CD14-positive monocyte (primary cell): ENCODE results near the gene OSBP2. TPM values are rescaled to one million over a fixed set of nuclear protein-coding genes. Genes with fewer than 3 reads are reported as not detected.

Experiments
- DNase-seq, 3 donors: peaks; one replicate each; pipeline ENCODE4 v3.0.0-alpha.2; 2011 to 2022
- H2AFZ ChIP-seq: 2 replicates; pipeline ENCODE4 v1.6.0; 2012; ENCODE audit warnings: mild to moderate bottlenecking, low read depth, low read length, inconsistent platforms; ENCODE audit not compliant: insufficient read depth, poor library complexity, severe bottlenecking
- H3K27ac ChIP-seq, 2 donors: 1 replicate in 1 of 2; 2 replicates in 1 of 2; pipeline ENCODE4 v1.5.1; 2012 to 2013; ENCODE audit warnings: low read length in 2 of 2, control low read depth in 1 of 2, inconsistent platforms in 1 of 2, low read depth in 1 of 2, mild to moderate bottlenecking in 1 of 2
- H3K27me3 ChIP-seq, 2 donors: one replicate each; pipeline versions ENCODE4 v1.6.0 to v1.6.1; 2011 to 2013; ENCODE audit warnings: low read length in 2 of 2; ENCODE audit not compliant: control insufficient read depth in 2 of 2, insufficient read depth in 2 of 2
- H3K36me3 ChIP-seq, 2 donors: replicated peaks in 1 of 2; 1 replicate in 1 of 2; 2 replicates in 1 of 2; pipeline versions ENCODE4 v1.5.1 to v1.6.1; 2012 to 2013; ENCODE audit warnings: low read length in 2 of 2, control low read depth in 1 of 2, inconsistent platforms in 1 of 2, mild to moderate bottlenecking in 1 of 2; ENCODE audit not compliant: insufficient read depth in 2 of 2, control insufficient read depth in 1 of 2
- H3K4me1 ChIP-seq, 2 donors: 1 replicate in 1 of 2; 2 replicates in 1 of 2; pipeline versions ENCODE4 v1.5.1 to v1.6.1; 2012 to 2013; ENCODE audit warnings: low read length in 2 of 2, control low read depth in 1 of 2, inconsistent platforms in 1 of 2, mild to moderate bottlenecking in 1 of 2, moderate library complexity in 1 of 2; ENCODE audit not compliant: insufficient read depth in 2 of 2, control insufficient read depth in 1 of 2
- H3K4me2 ChIP-seq: replicated peaks from 2 replicates; pipeline ENCODE3; 2012; ENCODE audit warnings: low read length, moderate library complexity, mild to moderate bottlenecking; ENCODE audit not compliant: poor library complexity, severe bottlenecking; ENCODE audit errors: extremely low read depth
- H3K4me3 ChIP-seq, 3 experiments: fragments of 200-600 bp in 1 of 3; sonication (generic) in 1 of 3; replicated peaks in 1 of 3; 1 replicate in 2 of 3; 2 replicates in 1 of 3; pipeline ENCODE4 v1.5.1; 2011 to 2013; ENCODE audit warnings: low read length in 3 of 3, mild to moderate bottlenecking in 3 of 3, control low read depth in 2 of 3, low read depth in 2 of 3, inconsistent platforms in 1 of 3, moderate library complexity in 1 of 3
- H3K79me2 ChIP-seq: 2 replicates; pipeline ENCODE4 v1.6.0; 2012; ENCODE audit warnings: mild to moderate bottlenecking, control low read depth, inconsistent platforms, low read length, moderate library complexity; ENCODE audit not compliant: insufficient read depth
- H3K9ac ChIP-seq: 2 replicates; pipeline ENCODE4 v1.6.0; 2017; ENCODE audit warnings: low read length, mild to moderate bottlenecking; ENCODE audit not compliant: insufficient read depth, poor library complexity, severe bottlenecking
- H3K9me3 ChIP-seq, 2 donors: replicated peaks in 1 of 2; 1 replicate in 1 of 2; 2 replicates in 1 of 2; pipeline versions ENCODE4 v1.5.1 to v1.6.1; 2012 to 2013; ENCODE audit warnings: low read length in 2 of 2, control low read depth in 1 of 2; ENCODE audit not compliant: control insufficient read depth in 1 of 2, insufficient read depth in 1 of 2
- H4K20me1 ChIP-seq: 2 replicates; pipeline ENCODE4 v1.6.0; 2012; ENCODE audit warnings: mild to moderate bottlenecking, low read length, control low read depth, moderate library complexity; ENCODE audit not compliant: insufficient read depth
- H3K27ac Mint-ChIP-seq, 7 donors: one replicate each; pipeline ENCODE4 v1.8.0; 2020; ENCODE audit warnings: mild to moderate bottlenecking in 7 of 7, mixed read lengths in 7 of 7, moderate library complexity in 6 of 7, inconsistent platforms in 2 of 7
- H3K27me3 Mint-ChIP-seq, 3 donors: one replicate each; pipeline ENCODE4 v1.8.0; 2021 to 2022; ENCODE audit warnings: low read depth in 3 of 3, mild to moderate bottlenecking in 3 of 3, mixed read lengths in 3 of 3, moderate library complexity in 3 of 3, inconsistent platforms in 1 of 3
- H3K36me3 Mint-ChIP-seq, 2 donors: one replicate each; pipeline ENCODE4 v1.8.0; 2020; ENCODE audit warnings: mixed read lengths in 2 of 2, inconsistent platforms in 1 of 2, mild to moderate bottlenecking in 1 of 2
- H3K4me1 Mint-ChIP-seq: one replicate; pipeline ENCODE4 v1.8.0; 2020; ENCODE audit warnings: mild to moderate bottlenecking, mixed read lengths
- H3K4me3 Mint-ChIP-seq, 2 donors: one replicate each; pipeline ENCODE4 v1.8.0; 2020; ENCODE audit warnings: mild to moderate bottlenecking in 2 of 2, mixed read lengths in 2 of 2, moderate library complexity in 1 of 2
- H3K9me3 Mint-ChIP-seq, 7 donors: one replicate each; pipeline ENCODE4 v1.8.0; 2020 to 2022; ENCODE audit warnings: mixed read lengths in 7 of 7, mild to moderate bottlenecking in 6 of 7, moderate library complexity in 6 of 7, inconsistent platforms in 2 of 7
- CTCF ChIP-seq: fragments of 200-600 bp; IDR thresholded peaks from one replicate; pipeline ENCODE4 v1.8.0; 2022; ENCODE audit warnings: antibody characterized with exemption, mild to moderate bottlenecking
- WGBS: methylation state at CpG from one replicate; pipeline ENCODE4 v1.1.5; 2013; ENCODE audit warnings: missing lambda C conversion rate; ENCODE audit not compliant: insufficient coverage; 5-methylcytosine and 5-hydroxymethylcytosine counted together
- intact Hi-C, 2 donors: fragments of 100-400 bp; cut with micrococcal nuclease; formaldehyde crosslinking; loops; one replicate each; pipeline versions ENCODE4 v1.15.0 to v1.15.1; 2023
- polyA plus RNA-seq, 3 donors: library from polyadenylated mRNA; depleted of rRNA in 1 of 3; unstranded in 2 of 3; stranded (reverse) in 1 of 3; fragments of 300-500 nt in 2 of 3; fragments of >200 nt in 1 of 3; fragmentation: Illumina TruSeq in 2 of 3; gene quantifications; 1 replicate in 2 of 3; 2 replicates in 1 of 3; pipeline ENCODE4 v1.2.3, GENCODE V29; 2012 to 2021

Gene OSBP2
- polyA plus RNA-seq, 3 donors = 0.21 to 0.54 TPM; not detected in 1

GRCh38 chr22:30894371-30894740 lies 199.7 kb downstream of the OSBP2 start:
- no peak for TF ChIP-seq CTCF
- Histone ChIP-seq H3K27me3 (no peaks in the 10 kb centered on the region), H3K4me2 (no peak overlapping the region), H2AFZ (no peak overlapping the region), H3K9ac (no peak overlapping the region), H4K20me1 (no peaks in the 10 kb centered on the region), H3K4me1 (no peaks in the 10 kb centered on the region), H3K27ac (no peak overlapping the region), H3K9me3 (peaks cover 5 to 6% of the 10 kb centered on the region in 2 donors), H3K79me2 (no peaks in the 10 kb centered on the region), H3K36me3 (peaks cover 0 to 4% of the 10 kb centered on the region in 2 donors), H3K4me3 (no peak overlapping the region)
- Mint-ChIP-seq H3K36me3 (no peaks in the 10 kb centered on the region), H3K4me3 (no peak overlapping the region), H3K27me3 (peaks cover 1 to 2% (median 2%) of the 10 kb centered on the region in 3 donors), H3K4me1 (no peaks in the 10 kb centered on the region), H3K27ac (no peak overlapping the region), H3K9me3 (peaks cover 0 to 7% (median 3%) of the 10 kb centered on the region in 7 donors)
- intact Hi-C loops = no loop called here
- DNase-seq = no peak
- 88% methylated on average over 2 of the region's 3 CpGs for WGBS

GRCh38 chr22:30902496-30903357 lies 208.1 kb downstream of the OSBP2 start:
- H3K79me2 ChIP-seq = no peaks in the 10 kb centered on the region
- DNase-seq = no peak
- no peak overlapping the region for H3K27ac Mint-ChIP-seq
- no peak overlapping the region for H3K9ac ChIP-seq
- H3K36me3 ChIP-seq = peaks cover 0 to 6% of the 10 kb centered on the region in 2 donors
- H3K4me1 ChIP-seq = no peaks in the 10 kb centered on the region
- peaks cover 5% of the 10 kb centered on the region for H3K4me1 Mint-ChIP-seq
- peaks cover 6 to 8% of the 10 kb centered on the region in 2 donors for H3K9me3 ChIP-seq
- H3K36me3 Mint-ChIP-seq = peaks cover 4 to 15% of the 10 kb centered on the region in 2 donors
- intact Hi-C loops = no loop called here
- peaks cover 2 to 4% (median 3%) of the 10 kb centered on the region in 3 donors for H3K27me3 Mint-ChIP-seq
- no peak overlapping the region for H3K27ac ChIP-seq
- H3K4me3 Mint-ChIP-seq = no peak overlapping the region
- no peaks in the 10 kb centered on the region for H4K20me1 ChIP-seq
- no peak overlapping the region for H3K4me3 ChIP-seq
- H3K4me2 ChIP-seq = no peak overlapping the region
- WGBS = 100% methylated on average over 7 of the region's 16 CpGs
- H3K27me3 ChIP-seq = no peaks in the 10 kb centered on the region
- H3K9me3 Mint-ChIP-seq = peaks cover 0 to 15% (median 9%) of the 10 kb centered on the region in 7 donors
- no peak for TF ChIP-seq CTCF
- no peak overlapping the region for H2AFZ ChIP-seq
